GM19328 (cell line): ENCODE measurements around the gene SLC8B1.

Experiments used
- ATAC-seq: cut with Tn5 transposase; IDR thresholded peaks from one replicate; pipeline ENCODE4 v1.9.1; 2021; ENCODE audit warnings: mild to moderate bottlenecking, moderate library complexity; ENCODE audit not compliant: unreplicated experiment

The SLC8B1 gene

GRCh38 chr12:113325916-113326315 lies 9.0 kb downstream of the SLC8B1 start:
- no peak for ATAC-seq

GRCh38 chr12:113322343-113322742 lies 12.6 kb downstream of the SLC8B1 start:
- ATAC-seq, result no peak

GRCh38 chr12:113320401-113320800 lies 14.5 kb downstream of the SLC8B1 start:
- ATAC-seq, result no peak

- ATAC-seq, result no peak
Measured at GRCh38 chr12:113318900-113319628, 15.8 kb downstream of the SLC8B1 start.

- ATAC-seq, result no peak
Measured at GRCh38 chr12:113318046-113318656, 16.8 kb downstream of the SLC8B1 start.

GRCh38 chr12:113317122-113317521 lies 17.8 kb downstream of the SLC8B1 start:
- ATAC-seq, result no peak

GRCh38 chr12:113316155-113316554 lies 18.8 kb downstream of the SLC8B1 start:
- ATAC-seq, result no peak

- no peak for ATAC-seq
Measured at GRCh38 chr12:113315358-113315757, 19.6 kb downstream of the SLC8B1 start.

GRCh38 chr12:113314121-113314529 lies 20.8 kb downstream of the SLC8B1 start:
- ATAC-seq, result no peak

- ATAC-seq, result no peak
Measured at GRCh38 chr12:113310489-113310888, 24.4 kb downstream of the SLC8B1 start.

- ATAC-seq, result no peak
Measured at GRCh38 chr12:113306382-113306781, 28.5 kb downstream of the SLC8B1 start.

GRCh38 chr12:113305281-113305856 lies 29.5 kb downstream of the SLC8B1 start:
- ATAC-seq, result no peak

GRCh38 chr12:113302886-113303640 lies 31.8 kb downstream of the SLC8B1 start:
- ATAC-seq, result no peak

GRCh38 chr12:113302466-113302865 lies 32.4 kb downstream of the SLC8B1 start:
- no peak for ATAC-seq

- ATAC-seq, result no peak
Measured at GRCh38 chr12:113301811-113302210, 33.1 kb downstream of the SLC8B1 start.

- no peak for ATAC-seq
Measured at GRCh38 chr12:113299619-113300237, 35.2 kb downstream of the SLC8B1 start.

- no peak for ATAC-seq
Measured at GRCh38 chr12:113298861-113299545, 35.9 kb downstream of the SLC8B1 start.

GRCh38 chr12:113298472-113298817 lies 36.5 kb downstream of the SLC8B1 start:
- no peak for ATAC-seq

GRCh38 chr12:113297621-113298471 lies 37.1 kb downstream of the SLC8B1 start:
- no peak for ATAC-seq

GRCh38 chr12:113297214-113297587 lies 37.7 kb downstream of the SLC8B1 start:
- ATAC-seq, result no peak
